WI38 (cell line): ENCODE results near the gene ANP32A.
"Not testable (repeated sequence)": the region's sequence is repeated elsewhere in the genome, so short reads cannot be mapped to it uniquely, and the experiment has no call there.

Experiments
- H3K4me3 ChIP-seq: 2 replicates; pipeline ENCODE4 v1.5.1; 2011; ENCODE audit warnings: low read depth, mild to moderate bottlenecking, control low read depth, low read length
- TF ChIP-seq, protein P1 (sequence below): IDR thresholded peaks from 2 replicates; pipeline ENCODE4 v1.5.1; 2012; ENCODE audit warnings: low read depth, mild to moderate bottlenecking, control low read depth, low read length

The ANP32A gene

DNA sequence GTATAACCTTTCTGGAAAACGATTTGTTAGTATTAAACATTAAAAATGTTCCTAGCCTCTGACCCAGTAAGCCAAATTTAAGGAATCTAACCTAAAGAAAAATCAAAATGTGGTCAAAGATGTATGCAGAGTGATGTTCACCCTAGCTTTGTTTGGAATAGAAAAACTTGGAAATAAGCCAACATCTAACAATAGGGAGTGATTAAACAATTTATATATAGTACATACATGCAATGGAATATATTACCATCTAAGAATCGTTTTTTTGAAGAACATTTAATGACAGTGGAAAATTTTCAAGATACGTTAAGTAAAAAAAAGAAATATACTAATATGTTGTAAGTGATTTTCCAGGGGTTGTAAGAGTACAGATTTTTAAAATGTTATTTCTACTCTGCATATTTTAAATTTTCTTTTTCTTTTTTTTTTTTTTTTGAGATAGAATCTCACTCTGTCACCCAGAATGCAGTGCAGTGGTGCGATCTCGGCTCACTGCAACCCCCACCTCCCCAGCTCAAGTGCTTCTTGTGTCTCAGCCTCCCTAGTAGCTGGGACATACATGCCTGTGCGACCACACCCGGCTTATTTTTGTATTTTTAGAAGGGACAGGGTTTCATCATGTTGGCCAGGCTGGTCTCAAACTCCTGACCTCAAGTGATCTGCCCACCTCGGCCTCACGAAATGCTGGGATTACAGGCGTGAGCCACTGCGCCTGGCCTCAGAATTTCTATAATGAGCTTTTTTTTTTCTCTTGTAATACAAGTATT, 54.9 kb downstream of the ANP32A start:
- no peak overlapping the region for H3K4me3 ChIP-seq
- TF ChIP-seq, protein P1, sequence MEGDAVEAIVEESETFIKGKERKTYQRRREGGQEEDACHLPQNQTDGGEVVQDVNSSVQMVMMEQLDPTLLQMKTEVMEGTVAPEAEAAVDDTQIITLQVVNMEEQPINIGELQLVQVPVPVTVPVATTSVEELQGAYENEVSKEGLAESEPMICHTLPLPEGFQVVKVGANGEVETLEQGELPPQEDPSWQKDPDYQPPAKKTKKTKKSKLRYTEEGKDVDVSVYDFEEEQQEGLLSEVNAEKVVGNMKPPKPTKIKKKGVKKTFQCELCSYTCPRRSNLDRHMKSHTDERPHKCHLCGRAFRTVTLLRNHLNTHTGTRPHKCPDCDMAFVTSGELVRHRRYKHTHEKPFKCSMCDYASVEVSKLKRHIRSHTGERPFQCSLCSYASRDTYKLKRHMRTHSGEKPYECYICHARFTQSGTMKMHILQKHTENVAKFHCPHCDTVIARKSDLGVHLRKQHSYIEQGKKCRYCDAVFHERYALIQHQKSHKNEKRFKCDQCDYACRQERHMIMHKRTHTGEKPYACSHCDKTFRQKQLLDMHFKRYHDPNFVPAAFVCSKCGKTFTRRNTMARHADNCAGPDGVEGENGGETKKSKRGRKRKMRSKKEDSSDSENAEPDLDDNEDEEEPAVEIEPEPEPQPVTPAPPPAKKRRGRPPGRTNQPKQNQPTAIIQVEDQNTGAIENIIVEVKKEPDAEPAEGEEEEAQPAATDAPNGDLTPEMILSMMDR = no peak

DNA sequence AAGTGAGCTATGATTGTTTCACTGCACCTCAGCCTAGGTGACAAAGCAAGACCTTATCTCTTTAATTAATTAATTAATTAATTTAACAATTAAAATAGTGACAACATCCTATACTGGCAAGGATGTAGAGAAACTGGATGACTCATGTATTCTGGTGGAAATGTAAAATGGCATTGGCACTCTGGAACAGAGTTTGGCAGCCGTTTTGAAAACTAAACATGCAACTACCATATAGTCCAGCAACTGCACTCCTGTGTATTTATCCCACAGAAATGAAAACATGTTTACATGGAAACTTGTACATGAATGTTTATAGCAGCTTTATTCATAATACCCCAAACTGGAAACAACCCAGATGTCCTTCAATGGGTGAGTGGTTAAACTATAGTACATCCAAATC, 56.6 kb downstream of the ANP32A start:
- no peak overlapping the region for H3K4me3 ChIP-seq
- TF ChIP-seq, protein P1 = no peak

DNA sequence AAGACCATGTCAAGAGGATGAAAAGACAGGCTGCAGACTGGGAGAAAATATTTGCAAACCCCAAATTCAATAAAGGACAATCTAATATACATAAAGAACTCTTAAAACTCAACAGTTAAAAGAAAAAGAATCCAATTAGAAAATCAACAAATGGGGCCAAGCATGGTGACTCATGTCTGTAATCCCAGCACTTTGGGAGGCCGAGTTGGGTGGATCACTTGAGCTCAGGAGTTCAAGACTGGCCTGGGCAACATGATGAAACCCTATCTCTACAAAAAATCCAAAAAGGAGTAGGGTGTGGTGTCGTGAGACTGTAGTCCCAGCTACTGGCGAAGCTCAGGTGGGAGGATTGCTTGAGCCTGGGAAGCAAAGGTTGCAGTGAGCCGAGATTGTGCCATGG, 57.6 kb downstream of the ANP32A start:
- TF ChIP-seq, protein P1 = no peak
- no peak overlapping the region for H3K4me3 ChIP-seq

DNA sequence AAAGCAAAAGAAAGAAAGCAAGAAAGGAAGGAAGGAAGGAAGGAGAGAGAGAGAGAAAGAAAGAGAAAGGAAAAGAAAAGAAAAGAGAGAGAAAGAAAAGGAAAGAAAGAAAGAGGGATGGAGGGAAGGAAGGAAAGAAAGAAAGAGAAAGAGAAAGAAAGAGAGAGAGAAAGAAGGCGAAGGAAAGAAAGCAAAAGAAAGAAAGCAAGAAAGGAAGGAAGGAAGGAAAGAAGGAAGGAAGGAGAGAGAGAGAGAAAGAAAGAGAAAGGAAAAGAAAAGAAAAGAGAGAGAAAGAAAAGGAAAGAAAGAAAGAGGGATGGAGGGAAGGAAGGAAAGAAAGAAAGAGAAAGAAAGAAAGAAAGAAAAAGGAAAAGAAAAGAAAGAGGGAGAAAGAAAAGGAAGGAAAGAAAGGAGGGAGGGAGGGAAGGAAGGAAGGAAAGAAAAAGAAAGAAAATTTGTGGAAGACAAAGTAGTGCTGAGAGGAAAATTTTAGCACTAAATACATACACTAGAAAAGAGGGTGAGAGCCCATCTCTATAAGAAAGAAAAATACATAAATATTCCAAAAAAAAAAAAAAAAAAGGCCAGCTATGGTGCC, 60.6 kb downstream of the ANP32A start:
- H3K4me3 ChIP-seq = not testable (repeated sequence)

DNA sequence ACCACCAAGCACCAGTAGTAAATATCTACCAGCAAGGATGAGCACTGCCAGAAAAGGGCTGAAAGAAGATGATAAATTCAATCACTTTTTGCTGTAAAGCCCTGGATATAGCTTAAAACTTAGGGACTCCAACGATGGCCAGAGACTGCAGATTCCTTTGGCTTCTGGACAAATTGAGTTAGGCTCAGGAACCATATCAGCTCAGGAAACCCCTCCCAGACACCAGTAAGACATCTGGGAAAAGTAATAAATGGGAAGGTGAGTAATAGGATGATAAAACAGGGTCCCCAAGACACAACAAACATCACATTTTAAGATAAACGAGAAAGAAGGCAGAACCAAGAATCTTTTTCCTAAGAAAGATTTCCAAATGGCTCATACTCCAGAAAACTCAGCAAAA, 65.0 kb downstream of the ANP32A start:
- TF ChIP-seq, protein P1 = no peak
- no peak overlapping the region for H3K4me3 ChIP-seq

DNA sequence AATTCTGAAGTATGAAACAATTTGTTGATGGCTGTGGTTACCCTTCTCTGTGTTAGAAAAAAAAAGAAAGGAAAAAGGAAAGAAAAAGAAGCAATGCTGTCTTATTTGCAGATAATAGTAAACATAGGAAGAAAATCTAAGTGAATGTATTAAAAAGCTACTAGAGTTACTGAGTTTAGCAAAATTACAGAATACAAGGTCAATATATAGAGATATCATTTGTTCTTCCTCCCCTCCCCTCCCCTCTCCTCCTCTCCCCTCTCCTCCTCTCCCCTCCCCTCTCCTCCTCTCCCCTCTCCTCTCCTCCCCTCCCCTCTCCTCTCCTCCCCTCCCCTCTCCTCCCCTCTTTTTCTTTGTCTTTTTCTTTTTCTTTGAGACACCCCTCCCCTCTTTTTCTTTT, 69.1 kb downstream of the ANP32A start:
- TF ChIP-seq, protein P1 = no peak
- no peak overlapping the region for H3K4me3 ChIP-seq

DNA sequence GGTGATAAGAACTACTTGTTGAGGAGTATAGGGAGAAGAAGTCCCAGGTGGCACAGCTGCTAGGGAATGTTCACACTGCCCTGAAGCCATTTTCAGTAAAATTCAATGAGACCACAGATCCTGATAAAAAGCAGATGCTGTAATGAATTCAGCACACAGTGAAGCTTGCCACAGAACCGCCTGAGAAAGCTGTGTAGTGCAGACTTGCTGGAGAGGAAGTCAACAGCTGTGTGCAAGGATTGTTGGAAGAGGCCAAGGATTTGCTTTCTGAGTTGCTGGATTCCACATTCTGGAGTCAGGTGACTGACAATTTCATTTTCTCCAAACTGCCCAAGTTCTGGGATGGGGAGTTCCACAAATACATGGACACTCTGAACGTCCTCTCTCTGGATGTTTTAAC, 70.9 kb downstream of the ANP32A start:
- no peak overlapping the region for H3K4me3 ChIP-seq
- TF ChIP-seq, protein P1 = no peak
